ENCODE measurements around the gene SMAD3.

DNA sequence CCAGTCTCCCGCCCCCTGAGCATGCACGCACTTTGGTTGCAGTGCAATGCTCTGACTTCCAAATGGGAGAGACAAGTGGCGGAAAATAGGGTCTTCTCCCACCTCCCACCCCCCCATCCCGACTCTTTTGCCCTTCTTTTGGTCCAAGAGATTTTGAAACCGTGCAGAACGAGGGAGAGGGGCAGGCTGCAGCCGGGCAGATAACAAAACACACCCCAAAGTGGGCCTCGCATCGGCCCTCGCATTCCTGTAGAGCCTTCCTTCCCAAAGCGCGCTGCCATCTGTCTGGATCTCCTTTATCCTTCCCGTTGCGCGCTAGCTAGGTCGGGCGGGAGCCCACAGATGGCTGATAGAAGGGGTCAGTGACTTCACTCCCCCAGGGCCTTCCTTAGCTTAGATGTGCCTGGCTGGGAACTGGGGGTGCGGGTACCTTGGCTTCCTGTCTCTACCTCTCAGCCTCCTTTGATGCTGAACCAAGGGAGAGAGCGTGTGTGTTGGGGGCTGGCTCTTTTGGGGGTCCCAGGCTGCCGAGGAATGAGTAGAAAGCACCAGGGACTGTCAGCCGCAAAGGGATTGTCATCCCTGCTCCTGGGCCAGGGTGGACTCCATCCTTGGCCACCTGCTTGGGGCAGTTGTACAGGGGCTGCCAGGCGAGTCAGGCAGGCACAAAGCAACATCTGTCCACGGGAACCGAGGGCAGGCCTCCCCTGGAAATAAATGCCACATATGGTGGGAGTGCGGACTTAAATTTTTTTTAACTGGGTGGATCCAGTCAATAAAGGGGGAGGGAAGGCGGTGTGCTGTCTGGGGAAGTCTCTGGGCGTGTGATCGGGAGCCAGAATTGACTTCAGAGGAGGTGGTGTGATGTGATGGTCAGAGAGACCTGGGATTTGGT lies 1.8 kb downstream of the SMAD3 start:
- TF ChIP-seq, protein P1, sequence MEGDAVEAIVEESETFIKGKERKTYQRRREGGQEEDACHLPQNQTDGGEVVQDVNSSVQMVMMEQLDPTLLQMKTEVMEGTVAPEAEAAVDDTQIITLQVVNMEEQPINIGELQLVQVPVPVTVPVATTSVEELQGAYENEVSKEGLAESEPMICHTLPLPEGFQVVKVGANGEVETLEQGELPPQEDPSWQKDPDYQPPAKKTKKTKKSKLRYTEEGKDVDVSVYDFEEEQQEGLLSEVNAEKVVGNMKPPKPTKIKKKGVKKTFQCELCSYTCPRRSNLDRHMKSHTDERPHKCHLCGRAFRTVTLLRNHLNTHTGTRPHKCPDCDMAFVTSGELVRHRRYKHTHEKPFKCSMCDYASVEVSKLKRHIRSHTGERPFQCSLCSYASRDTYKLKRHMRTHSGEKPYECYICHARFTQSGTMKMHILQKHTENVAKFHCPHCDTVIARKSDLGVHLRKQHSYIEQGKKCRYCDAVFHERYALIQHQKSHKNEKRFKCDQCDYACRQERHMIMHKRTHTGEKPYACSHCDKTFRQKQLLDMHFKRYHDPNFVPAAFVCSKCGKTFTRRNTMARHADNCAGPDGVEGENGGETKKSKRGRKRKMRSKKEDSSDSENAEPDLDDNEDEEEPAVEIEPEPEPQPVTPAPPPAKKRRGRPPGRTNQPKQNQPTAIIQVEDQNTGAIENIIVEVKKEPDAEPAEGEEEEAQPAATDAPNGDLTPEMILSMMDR (IDR thresholded peaks at IDR 0.05), result no peak
- TF ChIP-seq POLR2A (IDR thresholded peaks at IDR 0.05), result no peak
